WTC11 (cell line): Measurements from ENCODE around the gene PISD. TPM values are rescaled to one million over a fixed set of nuclear protein-coding genes. Genes with fewer than 3 reads are reported as not detected.

Source experiments
- ATAC-seq: fragments of 200-7000 bp; cut with Tn5 transposase; 2 replicates; pipeline ENCODE4 v1.10.0; 2021; ENCODE audit warnings: mild to moderate bottlenecking, moderate library complexity
- CTCF ChIA-PET: fragments of 300-600 bp; sonication (Branson Sonifier 250); formaldehyde crosslinking; loops from one replicate; lab custom pipeline; 2021; ENCODE audit warnings: antibody characterized with exemption; lab: Charles Lee
- POLR2A ChIA-PET: fragments of 350-600 bp; sonication (Branson Sonifier 250); formaldehyde crosslinking; loops from one replicate; lab custom pipeline; 2021; ENCODE audit warnings: antibody characterized with exemption; lab: Charles Lee
- DNase-seq: peaks from one replicate; pipeline ENCODE4 v3.0.0; 2021; ENCODE audit warnings: low spot score
- H3K27ac Mint-ChIP-seq: 2 replicates; pipeline ENCODE4 v1.8.0; 2021; ENCODE audit warnings: mixed read lengths
- H3K27me3 Mint-ChIP-seq: 2 replicates; pipeline ENCODE4 v1.8.0; 2021; ENCODE audit warnings: low read depth, mild to moderate bottlenecking, moderate library complexity, mixed read lengths
- H3K36me3 Mint-ChIP-seq: 2 replicates; pipeline ENCODE4 v1.8.0; 2021; ENCODE audit warnings: mixed read lengths
- H3K4me1 Mint-ChIP-seq: 2 replicates; pipeline ENCODE4 v1.8.0; 2022; ENCODE audit warnings: mixed read lengths
- H3K4me3 Mint-ChIP-seq: 2 replicates; pipeline ENCODE4 v1.8.0; 2021; ENCODE audit warnings: mild to moderate bottlenecking, moderate library complexity, mixed read lengths
- H3K9me3 Mint-ChIP-seq: 2 replicates; pipeline ENCODE4 v1.8.0; 2021; ENCODE audit warnings: mixed read lengths
- AFF4 ChIP-seq: sonication (generic); formaldehyde crosslinking; IDR thresholded peaks from 2 replicates; pipeline ENCODE4 v1.8.1; 2023; ENCODE audit warnings: mild to moderate bottlenecking, missing genetic modification reagents, borderline replicate concordance
- ATF6 ChIP-seq: sonication (generic); formaldehyde crosslinking; IDR thresholded peaks from 2 replicates; pipeline ENCODE4 v1.8.1; 2023; ENCODE audit warnings: mild to moderate bottlenecking, missing genetic modification reagents
- CREB1 ChIP-seq: sonication (generic); formaldehyde crosslinking; IDR thresholded peaks from 2 replicates; pipeline ENCODE4 v1.8.0; 2023; ENCODE audit warnings: mild to moderate bottlenecking, missing genetic modification reagents
- CREM ChIP-seq: sonication (generic); formaldehyde crosslinking; IDR thresholded peaks from 2 replicates; pipeline ENCODE4 v1.8.1; 2022; ENCODE audit warnings: mild to moderate bottlenecking, missing genetic modification reagents, moderate library complexity
- MLX ChIP-seq: sonication (generic); formaldehyde crosslinking; IDR thresholded peaks from 2 replicates; pipeline ENCODE4 v1.8.1; 2023; ENCODE audit warnings: mild to moderate bottlenecking, missing genetic modification reagents, moderate library complexity
- MXD4 ChIP-seq: fragments of 250-450 bp; sonication (Bioruptor Pico); IDR thresholded peaks from 2 replicates; pipeline ENCODE4 v1.8.0; 2021; ENCODE audit warnings: mild to moderate bottlenecking, moderate library complexity, borderline replicate concordance
- NFATC4 ChIP-seq: fragments of 250-450 bp; sonication (Bioruptor Pico); IDR thresholded peaks from 2 replicates; pipeline ENCODE4 v1.9.0; 2021; ENCODE audit warnings: mild to moderate bottlenecking
- NR1H2 ChIP-seq: sonication (generic); formaldehyde crosslinking; IDR thresholded peaks from 2 replicates; pipeline ENCODE4 v1.9.0; 2021; ENCODE audit warnings: mild to moderate bottlenecking, moderate library complexity, missing genetic modification reagents
- TCF7 ChIP-seq: sonication (generic); formaldehyde crosslinking; IDR thresholded peaks from 2 replicates; pipeline ENCODE4 v1.8.0; 2022; ENCODE audit warnings: mild to moderate bottlenecking, low read depth, missing genetic modification reagents, moderate library complexity
- ZNF263 ChIP-seq: sonication (generic); formaldehyde crosslinking; IDR thresholded peaks from 2 replicates; pipeline ENCODE4 v1.8.1; 2022; ENCODE audit warnings: low read depth, mild to moderate bottlenecking, moderate library complexity, missing genetic modification reagents
- total RNA-seq: library from RNA; stranded (reverse); gene quantifications from 3 replicates; pipeline ENCODE4 v1.2.3, GENCODE V29; 2021
- TF ChIP-seq, protein P1 (sequence below): fragments of 250-450 bp; sonication (Bioruptor Pico); conservative IDR thresholded peaks from 2 replicates; pipeline ENCODE4 v1.9.0; 2021; ENCODE audit warnings: mild to moderate bottlenecking
- TF ChIP-seq, protein P2 (sequence below): sonication (generic); formaldehyde crosslinking; conservative IDR thresholded peaks from 2 replicates; pipeline ENCODE4 v1.8.1; 2022; ENCODE audit warnings: mild to moderate bottlenecking, missing genetic modification reagents
- TF ChIP-seq, protein P3 (sequence below): sonication (generic); formaldehyde crosslinking; IDR thresholded peaks from 2 replicates; pipeline ENCODE4 v1.8.1; 2022; ENCODE audit warnings: low read depth, mild to moderate bottlenecking, moderate library complexity, missing genetic modification reagents, borderline replicate concordance
- TF ChIP-seq, protein P4 (sequence below): sonication (generic); formaldehyde crosslinking; IDR thresholded peaks from 2 replicates; pipeline ENCODE4 v1.8.0; 2022; ENCODE audit warnings: missing genetic modification reagents
- TF ChIP-seq, protein P5 (sequence below): sonication (generic); formaldehyde crosslinking; IDR thresholded peaks from 2 replicates; pipeline ENCODE4 v1.8.0; 2023; ENCODE audit warnings: missing genetic modification reagents

Gene PISD
- total RNA-seq, 1 experiment from 2014 or later = 55.7 TPM

DNA sequence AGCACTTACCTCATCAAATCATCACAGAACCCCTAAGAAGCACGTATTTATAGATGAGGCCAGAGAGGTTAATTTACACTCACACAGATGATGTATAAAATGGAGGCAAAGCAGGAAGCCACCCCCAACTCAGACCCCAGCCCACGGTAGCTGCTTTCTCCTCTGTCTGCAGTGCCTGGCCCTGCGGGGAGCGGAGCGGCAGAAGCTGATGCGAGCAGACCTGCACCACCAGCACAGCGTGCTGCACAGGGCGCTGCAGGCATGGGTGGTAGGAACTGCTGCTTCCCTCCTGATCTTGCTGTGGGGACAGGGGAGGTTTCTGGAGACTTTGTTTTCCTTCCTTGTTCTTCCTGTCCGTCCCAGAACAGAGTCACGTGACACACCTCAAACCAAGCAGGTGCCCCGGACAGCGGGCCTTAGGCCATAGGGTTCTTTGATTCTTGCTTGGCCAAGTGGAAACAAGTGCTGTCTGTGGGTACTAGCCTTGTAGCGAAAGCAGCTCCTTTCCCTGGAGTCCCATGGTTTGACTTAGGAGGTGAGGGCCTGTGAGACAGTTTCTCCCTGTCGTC, 57.8 kb downstream of the PISD start:
- H3K36me3 Mint-ChIP-seq = no peaks in the 10 kb centered on the region
- H3K4me3 Mint-ChIP-seq = no peak overlapping the region
- DNase-seq (no peak), ATAC-seq (no peak)
- no peaks in the 10 kb centered on the region for H3K9me3 Mint-ChIP-seq
- ChIA-PET CTCF (interaction anchor here (1.1 to 2.0 kb wide), 2 partner anchors 9 to 21 kb away, joined by 3 to 10 read pairs; no protein-coding TSS in a partner anchor), POLR2A (no interaction called here)
- TF ChIP-seq ATF6 (CRISPR knock-in tag) (no peak), ZNF263 (CRISPR knock-in tag) (no peak)
- H3K27me3 Mint-ChIP-seq = no peaks in the 10 kb centered on the region; the same call in 1 of the 2 replicates
- no peaks in the 10 kb centered on the region for H3K4me1 Mint-ChIP-seq
- H3K27ac Mint-ChIP-seq = no peak overlapping the region

DNA sequence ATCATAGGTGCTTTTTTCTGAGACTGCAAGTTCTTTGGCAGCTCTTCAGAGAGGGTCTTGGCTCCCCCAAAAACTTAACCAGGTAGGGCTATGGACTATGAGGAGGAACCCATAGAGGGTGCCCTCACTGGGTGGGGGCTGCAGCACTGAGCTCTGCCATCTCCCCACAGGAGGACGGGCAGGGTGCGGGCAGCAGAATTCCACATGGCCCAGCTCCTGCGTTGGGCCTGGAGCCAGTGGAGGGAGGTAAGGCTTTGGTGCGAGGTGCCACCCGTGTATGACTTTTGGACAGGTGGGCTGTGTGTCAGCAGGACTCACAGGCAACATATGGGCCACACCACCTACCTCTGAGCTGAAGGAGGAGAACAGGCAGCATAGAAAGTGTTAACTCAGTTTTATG, 58.4 kb downstream of the PISD start:
- DNase-seq (no peak), ATAC-seq (no peak)
- no peaks in the 10 kb centered on the region for H3K4me1 Mint-ChIP-seq
- no peaks in the 10 kb centered on the region for H3K9me3 Mint-ChIP-seq
- H3K27me3 Mint-ChIP-seq = no peaks in the 10 kb centered on the region; the same call in 1 of the 2 replicates
- H3K4me3 Mint-ChIP-seq = no peak overlapping the region
- H3K36me3 Mint-ChIP-seq = no peaks in the 10 kb centered on the region
- POLR2A ChIA-PET = no interaction called here
- TF ChIP-seq NFATC4 (CRISPR knock-in tag) (no peak), AFF4 (no peak), MLX (CRISPR knock-in tag) (no peak), NR1H2 (CRISPR knock-in tag) (no peak), ZNF263 (CRISPR knock-in tag) (no peak), CREM (CRISPR knock-in tag) (no peak), TCF7 (no peak), CREB1 (CRISPR knock-in tag) (no peak), MXD4 (CRISPR knock-in tag) (no peak)
- TF ChIP-seq, protein P1, sequence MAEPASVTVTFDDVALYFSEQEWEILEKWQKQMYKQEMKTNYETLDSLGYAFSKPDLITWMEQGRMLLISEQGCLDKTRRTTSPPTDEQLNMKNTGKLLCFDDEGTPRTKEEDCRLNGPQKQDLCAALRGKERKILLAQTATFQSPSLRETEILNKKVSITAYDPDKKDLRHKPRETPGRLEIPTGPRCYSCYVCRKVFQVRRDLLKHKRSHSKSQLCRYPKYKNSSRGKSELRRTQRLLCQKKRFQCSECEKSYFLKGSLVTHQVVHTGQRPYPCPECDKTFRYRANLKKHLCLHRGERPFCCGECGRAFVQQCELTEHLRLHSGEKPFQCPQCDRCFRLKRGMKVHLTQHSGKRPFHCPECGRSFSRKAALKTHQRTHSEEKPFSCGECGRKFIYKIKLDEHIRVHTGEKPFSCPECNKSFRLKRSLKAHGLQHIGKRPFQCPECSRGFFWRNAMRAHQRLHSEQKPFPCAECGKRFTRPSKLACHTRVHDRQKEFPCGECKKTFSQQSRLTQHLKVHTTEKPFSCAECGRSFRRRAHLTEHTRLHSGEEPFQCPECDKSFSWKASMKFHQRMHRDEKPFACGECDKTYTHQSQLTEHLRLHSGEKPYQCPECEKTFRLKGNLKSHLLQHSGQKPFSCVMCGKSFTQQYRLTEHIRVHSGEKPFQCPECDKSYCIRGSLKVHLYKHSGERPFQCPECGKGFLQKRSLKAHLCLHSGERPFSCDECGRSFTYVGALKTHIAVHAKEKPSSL (CRISPR knock-in tag) = no peak
- TF ChIP-seq, protein P2, sequence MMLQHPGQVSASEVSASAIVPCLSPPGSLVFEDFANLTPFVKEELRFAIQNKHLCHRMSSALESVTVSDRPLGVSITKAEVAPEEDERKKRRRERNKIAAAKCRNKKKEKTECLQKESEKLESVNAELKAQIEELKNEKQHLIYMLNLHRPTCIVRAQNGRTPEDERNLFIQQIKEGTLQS = no peak
- TF ChIP-seq, protein P3, sequence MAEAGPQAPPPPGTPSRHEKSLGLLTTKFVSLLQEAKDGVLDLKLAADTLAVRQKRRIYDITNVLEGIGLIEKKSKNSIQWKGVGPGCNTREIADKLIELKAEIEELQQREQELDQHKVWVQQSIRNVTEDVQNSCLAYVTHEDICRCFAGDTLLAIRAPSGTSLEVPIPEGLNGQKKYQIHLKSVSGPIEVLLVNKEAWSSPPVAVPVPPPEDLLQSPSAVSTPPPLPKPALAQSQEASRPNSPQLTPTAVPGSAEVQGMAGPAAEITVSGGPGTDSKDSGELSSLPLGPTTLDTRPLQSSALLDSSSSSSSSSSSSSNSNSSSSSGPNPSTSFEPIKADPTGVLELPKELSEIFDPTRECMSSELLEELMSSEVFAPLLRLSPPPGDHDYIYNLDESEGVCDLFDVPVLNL = no peak
- TF ChIP-seq, protein P4, sequence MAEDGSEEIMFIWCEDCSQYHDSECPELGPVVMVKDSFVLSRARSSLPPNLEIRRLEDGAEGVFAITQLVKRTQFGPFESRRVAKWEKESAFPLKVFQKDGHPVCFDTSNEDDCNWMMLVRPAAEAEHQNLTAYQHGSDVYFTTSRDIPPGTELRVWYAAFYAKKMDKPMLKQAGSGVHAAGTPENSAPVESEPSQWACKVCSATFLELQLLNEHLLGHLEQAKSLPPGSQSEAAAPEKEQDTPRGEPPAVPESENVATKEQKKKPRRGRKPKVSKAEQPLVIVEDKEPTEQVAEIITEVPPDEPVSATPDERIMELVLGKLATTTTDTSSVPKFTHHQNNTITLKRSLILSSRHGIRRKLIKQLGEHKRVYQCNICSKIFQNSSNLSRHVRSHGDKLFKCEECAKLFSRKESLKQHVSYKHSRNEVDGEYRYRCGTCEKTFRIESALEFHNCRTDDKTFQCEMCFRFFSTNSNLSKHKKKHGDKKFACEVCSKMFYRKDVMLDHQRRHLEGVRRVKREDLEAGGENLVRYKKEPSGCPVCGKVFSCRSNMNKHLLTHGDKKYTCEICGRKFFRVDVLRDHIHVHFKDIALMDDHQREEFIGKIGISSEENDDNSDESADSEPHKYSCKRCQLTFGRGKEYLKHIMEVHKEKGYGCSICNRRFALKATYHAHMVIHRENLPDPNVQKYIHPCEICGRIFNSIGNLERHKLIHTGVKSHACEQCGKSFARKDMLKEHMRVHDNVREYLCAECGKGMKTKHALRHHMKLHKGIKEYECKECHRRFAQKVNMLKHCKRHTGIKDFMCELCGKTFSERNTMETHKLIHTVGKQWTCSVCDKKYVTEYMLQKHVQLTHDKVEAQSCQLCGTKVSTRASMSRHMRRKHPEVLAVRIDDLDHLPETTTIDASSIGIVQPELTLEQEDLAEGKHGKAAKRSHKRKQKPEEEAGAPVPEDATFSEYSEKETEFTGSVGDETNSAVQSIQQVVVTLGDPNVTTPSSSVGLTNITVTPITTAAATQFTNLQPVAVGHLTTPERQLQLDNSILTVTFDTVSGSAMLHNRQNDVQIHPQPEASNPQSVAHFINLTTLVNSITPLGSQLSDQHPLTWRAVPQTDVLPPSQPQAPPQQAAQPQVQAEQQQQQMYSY = no peak
- TF ChIP-seq, protein P5, sequence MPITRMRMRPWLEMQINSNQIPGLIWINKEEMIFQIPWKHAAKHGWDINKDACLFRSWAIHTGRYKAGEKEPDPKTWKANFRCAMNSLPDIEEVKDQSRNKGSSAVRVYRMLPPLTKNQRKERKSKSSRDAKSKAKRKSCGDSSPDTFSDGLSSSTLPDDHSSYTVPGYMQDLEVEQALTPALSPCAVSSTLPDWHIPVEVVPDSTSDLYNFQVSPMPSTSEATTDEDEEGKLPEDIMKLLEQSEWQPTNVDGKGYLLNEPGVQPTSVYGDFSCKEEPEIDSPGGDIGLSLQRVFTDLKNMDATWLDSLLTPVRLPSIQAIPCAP = no peak
- CTCF ChIA-PET = interaction anchor here (1.1 to 2.0 kb wide), 2 partner anchors 10 to 21 kb away, joined by 3 to 10 read pairs; no protein-coding TSS in a partner anchor
- H3K27ac Mint-ChIP-seq = no peak overlapping the region
